ENCODE measurements around the gene CBLN3. TPM values are rescaled to one million over a fixed set of nuclear protein-coding genes. Genes with fewer than 3 reads are reported as not detected.
"Not testable (repeated sequence)": the region's sequence is repeated elsewhere in the genome, so short reads cannot be mapped to it uniquely, and the experiment has no call there.

Gene CBLN3
- polyA plus RNA-seq, 3 donors, result 2.4 to 4.2 (median 3.1) TPM

- not testable (repeated sequence) for DNase-seq
Observed at GRCh38 chr14:24387579-24387978, 41.9 kb downstream of the CBLN3 start.

GRCh38 chr14:24387009-24387345, 42.5 kb downstream of the CBLN3 start:
- no peak for DNase-seq

- DNase-seq, result no peak
Observed at GRCh38 chr14:24385524-24385923, 43.9 kb downstream of the CBLN3 start.

GRCh38 chr14:24384169-24384568, 45.3 kb downstream of the CBLN3 start:
- DNase-seq, result no peak

GRCh38 chr14:24382064-24382371, 47.5 kb downstream of the CBLN3 start:
- peak; percentile 76 for DNase-seq

- no peak for DNase-seq
Observed at GRCh38 chr14:24381363-24382063, 48.0 kb downstream of the CBLN3 start.

GRCh38 chr14:24379907-24380730, 49.3 kb downstream of the CBLN3 start:
- DNase-seq, result no peak

- DNase-seq, result no peak
Observed at GRCh38 chr14:24378981-24379906, 50.2 kb downstream of the CBLN3 start.

GRCh38 chr14:24378327-24378726, 51.1 kb downstream of the CBLN3 start:
- DNase-seq, result no peak

- DNase-seq, result no peak
Observed at GRCh38 chr14:24377657-24378056, 51.8 kb downstream of the CBLN3 start.

- DNase-seq, result no peak
Observed at GRCh38 chr14:24377126-24377525, 52.3 kb downstream of the CBLN3 start.

Other genes starting within 250 kb of the CBLN3 start
- 10 to 100 TPM; 39.6 to 48.5 (median 42.8) TPM for gene IPO4, start 240.9 kb downstream of the CBLN3 start, polyA plus RNA-seq (ENCODE audit: insufficient read length in 3 of 3)
- gene TM9SF1, start 234.2 kb downstream of the CBLN3 start, polyA plus RNA-seq (ENCODE audit: insufficient read length in 3 of 3), result 10 to 100 TPM; 45.2 to 55.8 (median 46.7) TPM
- 10 to 100 TPM in 2 of 3 donors, 1 to 10 TPM in 1; 3.9 to 17.9 (median 14.1) TPM for gene TSSK4, start 224.0 kb downstream of the CBLN3 start, polyA plus RNA-seq (ENCODE audit: insufficient read length in 3 of 3)
- 10 to 100 TPM; 50.6 to 70.2 (median 58.2) TPM for gene CHMP4A, start 216.2 kb downstream of the CBLN3 start, polyA plus RNA-seq (ENCODE audit: insufficient read length in 3 of 3)
- gene MDP1, start 213.6 kb downstream of the CBLN3 start, polyA plus RNA-seq (ENCODE audit: insufficient read length in 3 of 3), result 10 to 100 TPM; 13.0 to 20.1 (median 15.3) TPM
- gene NEDD8, start 197.3 kb downstream of the CBLN3 start, polyA plus RNA-seq (ENCODE audit: insufficient read length in 3 of 3), result 100 to 1,000 TPM; 197 to 260 (median 254) TPM
- 100 to 1,000 TPM; 120 to 132 (median 123) TPM for gene GMPR2, start 196.7 kb downstream of the CBLN3 start, polyA plus RNA-seq (ENCODE audit: insufficient read length in 3 of 3)
- gene TINF2, start 187.0 kb downstream of the CBLN3 start, polyA plus RNA-seq (ENCODE audit: insufficient read length in 3 of 3), result 10 to 100 TPM; 59.4 to 62.5 (median 60.9) TPM
- 1 to 10 TPM; 1.5 to 4.2 (median 2.5) TPM for gene TGM1, start 166.5 kb downstream of the CBLN3 start, polyA plus RNA-seq (ENCODE audit: insufficient read length in 3 of 3)
- 10 to 100 TPM; 24.2 to 25.5 (median 25.0) TPM for gene RABGGTA, start 158.1 kb downstream of the CBLN3 start, polyA plus RNA-seq (ENCODE audit: insufficient read length in 3 of 3)
- 10 to 100 TPM; 41.6 to 68.7 (median 43.4) TPM for gene DHRS1, start 129.9 kb downstream of the CBLN3 start, polyA plus RNA-seq (ENCODE audit: insufficient read length in 3 of 3)
- 10 to 100 TPM; 28.0 to 29.7 (median 28.7) TPM for gene NOP9, start 129.8 kb downstream of the CBLN3 start, polyA plus RNA-seq (ENCODE audit: insufficient read length in 3 of 3)
- 10 to 100 TPM; 24.7 to 32.3 (median 28.3) TPM for gene CIDEB, start 121.7 kb downstream of the CBLN3 start, polyA plus RNA-seq (ENCODE audit: insufficient read length in 3 of 3)
- gene LTB4R2, start 119.5 kb downstream of the CBLN3 start, polyA plus RNA-seq (ENCODE audit: insufficient read length in 3 of 3), result 1 to 10 TPM; 3.2 to 5.3 (median 4.4) TPM
- 1 to 10 TPM; 5.0 to 7.2 (median 5.7) TPM for gene LTB4R, start 118.2 kb downstream of the CBLN3 start, polyA plus RNA-seq (ENCODE audit: insufficient read length in 3 of 3)
- 10 to 100 TPM; 19.3 to 22.6 (median 20.8) TPM for gene ADCY4, start 94.6 kb downstream of the CBLN3 start, polyA plus RNA-seq (ENCODE audit: insufficient read length in 3 of 3)
- 1 to 10 TPM; 3.3 to 4.1 (median 3.8) TPM for gene RIPK3, start 89.7 kb downstream of the CBLN3 start, polyA plus RNA-seq (ENCODE audit: insufficient read length in 3 of 3)
- gene NFATC4, start 61.5 kb downstream of the CBLN3 start, polyA plus RNA-seq (ENCODE audit: insufficient read length in 3 of 3), result 10 to 100 TPM; 60.1 to 84.6 (median 72.6) TPM
- gene NYNRIN, start 30.7 kb downstream of the CBLN3 start, polyA plus RNA-seq (ENCODE audit: insufficient read length in 3 of 3), result 10 to 100 TPM; 44.1 to 58.4 (median 56.4) TPM
- 10 to 100 TPM; 43.7 to 55.8 (median 53.3) TPM for gene KHNYN, start 286 bp upstream of the CBLN3 start, polyA plus RNA-seq (ENCODE audit: insufficient read length in 3 of 3)
- 10 to 100 TPM; 69.5 to 78.3 (median 76.8) TPM for gene SDR39U1, start 13.1 kb upstream of the CBLN3 start, polyA plus RNA-seq (ENCODE audit: insufficient read length in 3 of 3)
- gene CMA1, start 78.6 kb upstream of the CBLN3 start, polyA plus RNA-seq (ENCODE audit: insufficient read length in 3 of 3), result under 1 TPM in 1 of 3 donors, not detected in 2; 0.56 TPM
- under 1 TPM; 0.25 to 0.71 (median 0.57) TPM for gene CTSG, start 146.6 kb upstream of the CBLN3 start, polyA plus RNA-seq (ENCODE audit: insufficient read length in 3 of 3)
- gene GZMH, start 180.0 kb upstream of the CBLN3 start, polyA plus RNA-seq (ENCODE audit: insufficient read length in 3 of 3), result not detected
- under 1 TPM in 1 of 3 donors, not detected in 2; 0.30 TPM for gene GZMB, start 204.5 kb upstream of the CBLN3 start, polyA plus RNA-seq (ENCODE audit: insufficient read length in 3 of 3)